H1 (cell line): ENCODE data around the gene TGFA. TPM values are rescaled to one million over a fixed set of nuclear protein-coding genes. Genes with fewer than 3 reads are reported as not detected.
A peak's percentile ranks its signal among the peaks of the same experiment; 100 is the strongest.

Experiments
- CHD1 ChIP-seq: IDR thresholded peaks from 2 replicates; pipeline ENCODE4 v1.6.1; 2012; ENCODE audit warnings: low read depth, low read length, improper control_type of control experiment
- CHD7 ChIP-seq: fragments of 300-600 bp; sonication (generic); IDR thresholded peaks from 2 replicates; pipeline ENCODE4 v1.7.1; 2012; ENCODE audit warnings: low read length, moderate library complexity, mild to moderate bottlenecking, inconsistent platforms; ENCODE audit not compliant: insufficient replicate concordance
- JUND ChIP-seq: IDR thresholded peaks from 2 replicates; pipeline ENCODE4 v1.6.1; 2011; ENCODE audit warnings: mild to moderate bottlenecking, improper control_type of control experiment, low read length
- MAX ChIP-seq: IDR thresholded peaks from 2 replicates; pipeline ENCODE4 v1.6.1; 2012; ENCODE audit warnings: inconsistent platforms
- TEAD4 ChIP-seq: IDR thresholded peaks from 2 replicates; pipeline ENCODE4 v1.6.1; 2012; ENCODE audit warnings: low read depth, low read length, inconsistent platforms, mixed read lengths
- polyA plus RNA-seq, 7 experiments: library from polyadenylated mRNA; depleted of rRNA in 3 of 7; stranded (reverse) in 5 of 7; unstranded in 2 of 7; fragments of >200 nt in 5 of 7; fragments of 200-250 nt in 2 of 7; gene quantifications; 1 replicate in 5 of 7; 2 replicates in 1 of 7; 4 replicates in 1 of 7; pipeline versions ENCODE4 v1.2.1 to v1.2.3, GENCODE V29; 2011 to 2013; ENCODE audit warnings: missing spikeins in 2 of 7, mixed read lengths in 2 of 7
- total RNA-seq: library from RNA; stranded (reverse); fragmentation: NEBNext Ultra II Directional; extraction: Animal tissue kit (Norgen Biotek cat#: 25700); gene quantifications from 2 replicates; pipeline ENCODE4 v1.2.1, GENCODE V29; 2021

Gene TGFA
- total and polyA plus RNA-seq, 2 of the 8 experiments (the other 6 are each of a cell fraction or from before 2014, with no cell fraction given) = 1.8 to 3.7 TPM

- no peak for TF ChIP-seq CHD7
- peak; percentile 20; the same call in 1 of the 2 replicates for TF ChIP-seq JUND
- peak; percentile 29; the same call in 1 of the 2 replicates for TF ChIP-seq TEAD4
- TF ChIP-seq CHD1 = no peak
- TF ChIP-seq MAX = peak; percentile 73
These were observed 16.5 kb upstream of the TGFA start (continued) for GRCh38 chr2:70570041-70570661.
